Sigmoid colon (tissue), 4 donors: ENCODE data around the gene RAI2.

ENCODE experiments used
- CTCF ChIP-seq, 4 experiments: fragments of 450-650 bp in 3 of 4; fragments of 200-600 bp in 1 of 4; IDR thresholded peaks; one replicate each; pipeline ENCODE4 v1.5.1; 2016 to 2019; ENCODE audit warnings: antibody characterized with exemption in 4 of 4, mild to moderate bottlenecking in 3 of 4, moderate library complexity in 2 of 4
- POLR2AphosphoS5 ChIP-seq, 4 donors: sonication (generic); formaldehyde crosslinking; IDR thresholded peaks; one replicate each; pipeline ENCODE4 v1.6.1; 2017; ENCODE audit warnings: antibody characterized with exemption in 4 of 4

GRCh38 chrX:17817251-17817650, 43.8 kb downstream of the RAI2 start:
- TF ChIP-seq POLR2AphosphoS5 (IDR thresholded peaks at IDR 0.05): no peak
- TF ChIP-seq CTCF (IDR thresholded peaks at IDR 0.05): no peak
